HG02970 (cell line): ENCODE data around the gene ADGRB2.

Experiments used
- ATAC-seq: cut with Tn5 transposase; IDR thresholded peaks from one replicate; pipeline ENCODE4 v1.9.1; 2021; ENCODE audit warnings: mild to moderate bottlenecking, moderate library complexity, moderate number of reproducible peaks; ENCODE audit not compliant: unreplicated experiment, low FRiP score

Gene ADGRB2

DNA sequence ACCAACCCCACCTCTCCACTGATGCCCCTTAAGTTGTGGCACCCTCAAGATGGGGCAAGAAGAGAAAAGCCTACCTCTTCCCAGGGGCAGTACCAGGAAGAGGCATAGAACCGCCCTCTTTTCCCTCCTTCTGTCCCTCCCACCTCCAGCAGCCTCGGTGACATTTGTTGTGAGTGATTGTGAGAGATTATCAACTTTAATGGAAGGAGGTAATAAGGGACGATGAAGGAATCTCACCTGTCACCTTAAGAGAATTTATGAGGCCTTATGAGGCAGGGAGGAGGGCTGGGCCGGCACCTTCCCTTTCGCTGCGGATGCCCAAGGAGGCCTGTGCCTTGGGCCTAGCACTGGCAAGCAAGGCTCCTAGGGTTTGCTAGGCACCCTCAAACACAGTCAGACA, 1.4 kb upstream of the ADGRB2 start:
- no peak for ATAC-seq

DNA sequence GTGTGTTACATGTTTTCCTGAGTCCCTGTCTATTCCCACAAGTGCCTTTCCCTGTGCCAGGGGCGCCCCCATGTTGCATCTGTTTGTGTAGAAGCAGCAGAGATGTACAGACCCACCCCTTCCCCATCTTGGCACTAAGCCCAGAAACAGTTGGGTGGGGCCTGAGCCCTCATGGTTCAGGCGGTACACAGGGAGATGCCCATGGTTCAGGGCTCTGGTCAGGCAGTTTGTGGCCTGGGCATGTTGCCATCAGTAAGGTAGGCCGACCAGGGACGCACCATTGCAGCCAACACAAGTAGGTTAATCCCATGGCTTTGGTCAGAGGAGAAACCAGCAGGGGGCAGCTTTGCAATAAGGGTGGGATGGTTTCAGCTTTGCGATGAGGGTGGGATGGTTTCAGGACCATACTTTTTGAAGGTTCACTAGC, 914 bp upstream of the ADGRB2 start:
- no peak for ATAC-seq

GRCh38 chr1:31763671-31764311, 349 bp downstream of the ADGRB2 start:
- no peak for ATAC-seq

- ATAC-seq, result no peak
Measured at GRCh38 chr1:31762726-31763670, 1.1 kb downstream of the ADGRB2 start.

GRCh38 chr1:31762323-31762722, 1.8 kb downstream of the ADGRB2 start:
- ATAC-seq, result no peak

GRCh38 chr1:31761883-31762282, 2.3 kb downstream of the ADGRB2 start:
- no peak for ATAC-seq

GRCh38 chr1:31760471-31761470, 3.4 kb downstream of the ADGRB2 start:
- no peak for ATAC-seq

- ATAC-seq, result no peak
Measured at GRCh38 chr1:31759298-31760023, 4.7 kb downstream of the ADGRB2 start.

GRCh38 chr1:31758823-31759222, 5.3 kb downstream of the ADGRB2 start:
- ATAC-seq, result no peak

- ATAC-seq, result no peak
Measured at GRCh38 chr1:31757989-31758388, 6.2 kb downstream of the ADGRB2 start.

DNA sequence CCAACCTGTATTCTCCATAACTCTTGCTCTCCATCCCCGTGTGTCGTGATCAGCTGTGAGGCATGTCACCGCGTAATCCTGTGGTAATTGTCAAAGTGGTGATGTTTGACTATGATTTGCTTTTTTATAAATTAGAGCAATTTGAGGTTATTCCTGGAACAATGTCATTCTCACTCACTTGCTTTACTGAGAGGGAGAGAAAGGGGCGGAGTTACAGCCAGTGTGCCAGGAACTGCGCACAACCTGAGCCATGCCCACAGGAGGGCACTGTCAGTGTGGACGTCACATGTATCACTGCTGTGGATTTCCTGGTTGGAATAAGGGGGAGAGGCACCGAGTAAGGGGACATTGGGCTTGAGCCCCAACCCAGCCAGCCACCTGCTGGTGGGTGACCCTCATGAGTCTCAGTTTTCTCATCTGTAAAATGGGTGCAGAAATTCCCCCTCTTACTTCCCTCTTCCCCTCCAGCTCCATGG, 6.9 kb downstream of the ADGRB2 start:
- no peak for ATAC-seq

DNA sequence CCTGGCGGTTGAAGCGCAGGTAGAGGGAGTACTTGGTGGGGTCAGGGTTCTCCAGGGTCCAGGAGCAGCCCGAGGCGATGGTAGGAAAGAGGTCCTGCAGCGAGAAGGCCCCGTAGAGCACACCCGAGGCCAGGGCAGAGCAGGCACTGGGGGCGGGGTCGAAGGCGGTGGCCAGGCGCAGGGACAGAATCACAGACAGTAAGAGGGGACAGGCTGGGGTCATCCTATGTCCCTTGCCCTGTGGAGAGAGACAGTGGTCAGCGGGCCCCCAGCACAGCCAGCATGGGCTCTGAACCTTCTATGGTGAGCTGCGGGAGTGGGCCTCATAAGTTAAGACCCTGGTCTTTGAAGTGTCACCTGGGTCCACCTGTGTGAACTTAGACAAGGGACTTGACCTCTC, 7.6 kb downstream of the ADGRB2 start:
- ATAC-seq, result no peak

DNA sequence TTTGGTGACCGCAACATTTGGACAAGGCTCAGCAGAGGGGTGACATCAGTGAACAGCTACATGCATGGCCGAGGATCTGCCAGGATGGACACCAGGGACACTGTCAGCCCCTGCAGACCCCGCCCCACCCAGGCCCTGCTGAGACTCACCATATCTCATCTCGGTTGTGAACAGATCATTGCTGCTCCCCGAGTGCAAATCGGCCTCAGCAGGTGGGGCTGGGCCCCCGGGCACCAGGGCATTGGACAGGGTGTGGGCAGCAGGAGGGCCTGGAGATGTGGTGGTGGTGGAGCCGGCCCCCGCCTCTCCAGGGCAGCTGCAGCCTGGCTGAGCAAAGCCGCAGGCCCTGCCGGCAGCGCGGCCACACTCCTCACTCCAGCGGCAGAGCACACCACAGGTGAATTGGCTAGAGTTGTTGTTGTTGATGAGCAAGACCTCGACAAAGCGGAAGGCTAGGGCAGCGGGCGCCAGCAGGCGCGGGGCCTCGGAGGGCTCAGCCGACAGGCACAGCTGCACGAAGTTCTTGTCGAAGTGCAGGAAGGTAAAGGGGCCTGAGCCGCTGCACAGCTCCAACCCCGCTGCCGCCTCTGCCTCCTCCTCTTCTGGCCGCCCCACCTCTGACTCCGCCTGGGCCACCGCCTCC, 8.2 kb downstream of the ADGRB2 start:
- ATAC-seq, result no peak

DNA sequence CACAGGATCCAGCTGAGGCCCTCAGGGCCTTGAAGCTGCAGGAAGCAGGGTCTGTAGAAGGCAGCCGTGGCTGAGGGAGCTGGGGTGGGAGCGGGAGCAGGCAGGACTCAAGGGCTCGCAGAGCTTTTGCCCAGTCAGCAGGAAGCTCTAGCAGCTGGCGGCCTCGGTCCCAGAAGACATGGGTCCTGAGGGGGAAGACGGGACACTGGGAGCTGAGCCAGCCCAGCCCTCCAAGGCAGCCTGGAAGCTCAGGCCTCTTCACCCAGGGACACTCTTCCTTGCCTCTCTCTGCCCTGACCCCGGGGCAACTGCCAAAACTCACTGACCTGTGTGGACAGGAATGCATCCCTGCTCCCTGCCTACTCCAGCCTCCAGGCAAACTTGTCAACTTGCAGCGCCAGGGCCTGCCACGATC, 8.9 kb downstream of the ADGRB2 start:
- no peak for ATAC-seq

DNA sequence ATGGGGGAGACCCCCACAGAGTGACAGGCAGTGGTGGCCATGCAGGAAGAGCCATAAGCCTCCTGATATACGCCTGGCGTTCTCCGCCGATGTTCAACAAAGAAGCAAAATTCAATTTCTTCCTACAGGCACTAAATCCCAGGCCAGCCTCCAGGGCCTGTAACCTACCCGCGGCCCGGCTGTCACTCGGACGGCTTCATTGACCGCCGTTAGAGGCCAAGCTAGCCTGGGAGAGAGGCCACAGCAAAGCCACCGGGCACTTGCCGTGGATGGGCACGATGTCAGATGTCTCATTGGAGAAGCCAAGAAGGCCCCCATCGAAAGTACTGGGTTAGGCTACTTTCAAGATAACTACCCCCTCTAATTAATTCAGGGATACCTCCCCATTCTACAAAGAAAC, 9.7 kb downstream of the ADGRB2 start:
- ATAC-seq, result no peak

GRCh38 chr1:31753707-31754349, 10.3 kb downstream of the ADGRB2 start:
- ATAC-seq, result no peak

DNA sequence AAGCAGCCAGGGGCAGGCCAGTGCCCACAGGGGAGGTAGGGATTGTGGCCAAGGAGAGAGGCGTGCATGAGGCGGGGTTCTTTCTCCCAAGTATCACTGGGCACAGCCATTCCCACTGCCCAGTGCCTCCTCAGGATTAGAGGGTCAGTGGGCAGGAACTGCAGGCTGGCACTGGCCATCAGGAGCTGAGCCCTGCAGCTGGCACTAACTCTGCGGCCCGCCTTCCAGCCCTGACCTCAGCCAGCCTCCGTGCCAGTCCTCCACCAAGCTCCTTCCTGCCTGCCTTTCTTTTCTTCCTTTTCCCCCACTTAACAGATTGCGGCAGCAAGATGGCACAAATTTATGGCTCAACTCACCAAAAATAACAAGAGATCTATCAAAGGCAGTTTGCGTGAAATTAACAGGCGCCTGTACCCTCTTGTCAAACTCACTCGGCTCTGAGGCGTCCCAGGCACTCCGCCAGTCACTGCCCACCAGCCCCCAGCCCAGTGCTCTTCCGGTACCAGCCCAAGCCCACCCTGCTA, 11.1 kb downstream of the ADGRB2 start:
- no peak for ATAC-seq

GRCh38 chr1:31752258-31752657, 11.9 kb downstream of the ADGRB2 start:
- no peak for ATAC-seq

DNA sequence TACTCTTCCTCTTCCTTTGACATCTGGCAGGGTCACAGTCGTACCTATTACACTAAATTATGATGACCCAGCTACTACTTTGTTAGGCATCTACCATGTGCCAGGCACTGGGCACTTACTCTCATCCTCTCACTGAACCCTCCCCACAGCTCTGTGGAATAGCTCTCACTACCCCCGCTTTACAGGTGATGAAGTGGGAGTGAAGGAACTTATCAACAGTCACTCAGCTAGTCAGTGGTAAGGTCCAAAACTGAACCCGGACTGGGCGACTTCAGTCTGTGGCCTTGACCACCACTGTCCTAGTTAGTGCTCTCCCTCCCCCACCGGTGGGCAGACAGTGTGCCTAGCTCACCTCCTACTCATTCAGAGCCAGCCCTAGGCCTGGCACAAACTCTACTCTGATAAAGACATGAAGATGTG, 12.3 kb downstream of the ADGRB2 start:
- no peak for ATAC-seq
